ENCODE results near the gene PPP1R18. TPM values are rescaled to one million over a fixed set of nuclear protein-coding genes. Genes with fewer than 3 reads are reported as not detected.

Gene PPP1R18
- total and polyA plus RNA-seq, 9 of the 15 experiments (the other 6 are each of a cell fraction or from before 2014, with no cell fraction given): 12.0 to 99.2 (median 42.6) TPM

DNA sequence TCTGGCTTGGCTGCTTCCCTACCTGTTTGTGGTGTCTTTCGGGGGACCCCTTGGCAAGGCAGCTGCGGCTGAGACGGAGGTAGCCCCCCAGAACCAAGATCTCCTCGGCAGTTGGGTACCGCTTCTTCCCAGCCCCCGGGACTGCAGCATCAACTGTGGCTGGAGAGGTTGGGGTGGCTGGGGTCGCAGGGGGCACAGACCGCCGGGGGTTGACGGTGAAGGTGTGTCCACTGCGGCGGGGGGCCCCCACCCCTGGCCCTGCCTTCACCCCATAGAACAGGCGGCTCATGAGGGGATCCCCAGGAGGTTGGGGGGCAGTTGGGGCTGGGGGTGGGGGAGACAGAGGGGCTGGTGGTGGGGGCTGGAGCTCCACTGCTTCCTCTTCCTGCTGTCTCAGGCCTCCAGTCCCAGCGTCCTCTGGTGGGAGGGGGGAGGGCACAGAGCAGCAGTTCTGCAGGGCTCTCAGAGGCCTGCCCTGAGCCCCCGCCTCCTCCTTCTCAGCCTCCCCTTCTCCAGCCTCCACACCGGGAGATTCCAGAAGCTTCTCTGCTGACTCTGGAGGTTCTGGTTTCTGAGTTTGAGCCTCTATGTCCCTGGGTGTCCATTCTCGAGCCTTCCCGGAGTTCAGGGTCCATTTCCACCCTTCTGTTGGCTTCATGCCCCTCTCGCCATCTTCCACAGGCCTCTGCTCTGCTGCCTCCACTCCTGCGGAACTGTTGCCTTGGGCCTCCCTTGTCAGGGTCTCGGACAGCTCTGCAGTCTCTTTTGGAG, 1.9 kb downstream of the PPP1R18 start (continued):
- TF ChIP-seq, protein P1, sequence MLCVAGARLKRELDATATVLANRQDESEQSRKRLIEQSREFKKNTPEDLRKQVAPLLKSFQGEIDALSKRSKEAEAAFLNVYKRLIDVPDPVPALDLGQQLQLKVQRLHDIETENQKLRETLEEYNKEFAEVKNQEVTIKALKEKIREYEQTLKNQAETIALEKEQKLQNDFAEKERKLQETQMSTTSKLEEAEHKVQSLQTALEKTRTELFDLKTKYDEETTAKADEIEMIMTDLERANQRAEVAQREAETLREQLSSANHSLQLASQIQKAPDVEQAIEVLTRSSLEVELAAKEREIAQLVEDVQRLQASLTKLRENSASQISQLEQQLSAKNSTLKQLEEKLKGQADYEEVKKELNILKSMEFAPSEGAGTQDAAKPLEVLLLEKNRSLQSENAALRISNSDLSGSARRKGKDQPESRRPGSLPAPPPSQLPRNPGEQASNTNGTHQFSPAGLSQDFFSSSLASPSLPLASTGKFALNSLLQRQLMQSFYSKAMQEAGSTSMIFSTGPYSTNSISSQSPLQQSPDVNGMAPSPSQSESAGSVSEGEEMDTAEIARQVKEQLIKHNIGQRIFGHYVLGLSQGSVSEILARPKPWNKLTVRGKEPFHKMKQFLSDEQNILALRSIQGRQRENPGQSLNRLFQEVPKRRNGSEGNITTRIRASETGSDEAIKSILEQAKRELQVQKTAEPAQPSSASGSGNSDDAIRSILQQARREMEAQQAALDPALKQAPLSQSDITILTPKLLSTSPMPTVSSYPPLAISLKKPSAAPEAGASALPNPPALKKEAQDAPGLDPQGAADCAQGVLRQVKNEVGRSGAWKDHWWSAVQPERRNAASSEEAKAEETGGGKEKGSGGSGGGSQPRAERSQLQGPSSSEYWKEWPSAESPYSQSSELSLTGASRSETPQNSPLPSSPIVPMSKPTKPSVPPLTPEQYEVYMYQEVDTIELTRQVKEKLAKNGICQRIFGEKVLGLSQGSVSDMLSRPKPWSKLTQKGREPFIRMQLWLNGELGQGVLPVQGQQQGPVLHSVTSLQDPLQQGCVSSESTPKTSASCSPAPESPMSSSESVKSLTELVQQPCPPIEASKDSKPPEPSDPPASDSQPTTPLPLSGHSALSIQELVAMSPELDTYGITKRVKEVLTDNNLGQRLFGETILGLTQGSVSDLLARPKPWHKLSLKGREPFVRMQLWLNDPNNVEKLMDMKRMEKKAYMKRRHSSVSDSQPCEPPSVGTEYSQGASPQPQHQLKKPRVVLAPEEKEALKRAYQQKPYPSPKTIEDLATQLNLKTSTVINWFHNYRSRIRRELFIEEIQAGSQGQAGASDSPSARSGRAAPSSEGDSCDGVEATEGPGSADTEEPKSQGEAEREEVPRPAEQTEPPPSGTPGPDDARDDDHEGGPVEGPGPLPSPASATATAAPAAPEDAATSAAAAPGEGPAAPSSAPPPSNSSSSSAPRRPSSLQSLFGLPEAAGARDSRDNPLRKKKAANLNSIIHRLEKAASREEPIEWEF (CRISPR knock-in tag; IDR thresholded peaks at IDR 0.05): no peak
- TF ChIP-seq PURB (CRISPR knock-in tag; IDR thresholded peaks at IDR 0.05; ENCODE audit: low read depth) (no peak), DDX20 (tag; IDR thresholded peaks at IDR 0.05; ENCODE audit: low read depth) (no peak), MAFK (IDR thresholded peaks at IDR 0.05; ENCODE audit: low read length) (no peak), BRD4 (IDR thresholded peaks at IDR 0.05) (no peak), RCOR1 (IDR thresholded peaks at IDR 0.05; ENCODE audit: borderline replicate concordance in 1 of 2, low read depth in 2 of 2, low read length in 2 of 2) (peak in 1 of 2 experiments; percentile 51; a peak in 2 of 4 replicates), SAFB2 (IDR thresholded peaks at IDR 0.05; ENCODE audit: borderline replicate concordance, low read depth, low read length, severe bottlenecking) (no peak), ETV6 (IDR thresholded peaks at IDR 0.05; ENCODE audit: borderline replicate concordance in 1 of 2, low read depth in 2 of 2, low read length in 1 of 2) (peak in 1 of 2 experiments; percentile 20; a peak in 1 of 4 replicates), ETV6 (CRISPR knock-in tag; IDR thresholded peaks at IDR 0.05; ENCODE audit: borderline replicate concordance) (no peak), ZNF695 (CRISPR knock-in tag; IDR thresholded peaks at IDR 0.05) (no peak), SLC30A9 (CRISPR knock-in tag; IDR thresholded peaks at IDR 0.05) (no peak), JUN (IDR thresholded peaks at IDR 0.05; ENCODE audit: borderline replicate concordance, low read depth, low read length) (no peak), JUN (CRISPR knock-in tag; IDR thresholded peaks at IDR 0.05; ENCODE audit: borderline replicate concordance) (no peak), MAX (CRISPR knock-in tag; IDR thresholded peaks at IDR 0.05) (no peak), ZNF507 (tag; conservative IDR thresholded peaks at IDR 0.05) (no peak), KLF13 (tag; IDR thresholded peaks at IDR 0.05; ENCODE audit: borderline replicate concordance, low read depth) (no peak), ID3 (CRISPR knock-in tag; IDR thresholded peaks at IDR 0.05) (no peak), ID3 (tag; IDR thresholded peaks at IDR 0.05) (no peak), ZNF134 (CRISPR knock-in tag; conservative IDR thresholded peaks at IDR 0.05) (no peak)
- TF ChIP-seq, protein P2, sequence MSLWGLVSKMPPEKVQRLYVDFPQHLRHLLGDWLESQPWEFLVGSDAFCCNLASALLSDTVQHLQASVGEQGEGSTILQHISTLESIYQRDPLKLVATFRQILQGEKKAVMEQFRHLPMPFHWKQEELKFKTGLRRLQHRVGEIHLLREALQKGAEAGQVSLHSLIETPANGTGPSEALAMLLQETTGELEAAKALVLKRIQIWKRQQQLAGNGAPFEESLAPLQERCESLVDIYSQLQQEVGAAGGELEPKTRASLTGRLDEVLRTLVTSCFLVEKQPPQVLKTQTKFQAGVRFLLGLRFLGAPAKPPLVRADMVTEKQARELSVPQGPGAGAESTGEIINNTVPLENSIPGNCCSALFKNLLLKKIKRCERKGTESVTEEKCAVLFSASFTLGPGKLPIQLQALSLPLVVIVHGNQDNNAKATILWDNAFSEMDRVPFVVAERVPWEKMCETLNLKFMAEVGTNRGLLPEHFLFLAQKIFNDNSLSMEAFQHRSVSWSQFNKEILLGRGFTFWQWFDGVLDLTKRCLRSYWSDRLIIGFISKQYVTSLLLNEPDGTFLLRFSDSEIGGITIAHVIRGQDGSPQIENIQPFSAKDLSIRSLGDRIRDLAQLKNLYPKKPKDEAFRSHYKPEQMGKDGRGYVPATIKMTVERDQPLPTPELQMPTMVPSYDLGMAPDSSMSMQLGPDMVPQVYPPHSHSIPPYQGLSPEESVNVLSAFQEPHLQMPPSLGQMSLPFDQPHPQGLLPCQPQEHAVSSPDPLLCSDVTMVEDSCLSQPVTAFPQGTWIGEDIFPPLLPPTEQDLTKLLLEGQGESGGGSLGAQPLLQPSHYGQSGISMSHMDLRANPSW (CRISPR knock-in tag; IDR thresholded peaks at IDR 0.05): no peak
